ENCODE results near the gene JARID2.

Gene JARID2

DNA sequence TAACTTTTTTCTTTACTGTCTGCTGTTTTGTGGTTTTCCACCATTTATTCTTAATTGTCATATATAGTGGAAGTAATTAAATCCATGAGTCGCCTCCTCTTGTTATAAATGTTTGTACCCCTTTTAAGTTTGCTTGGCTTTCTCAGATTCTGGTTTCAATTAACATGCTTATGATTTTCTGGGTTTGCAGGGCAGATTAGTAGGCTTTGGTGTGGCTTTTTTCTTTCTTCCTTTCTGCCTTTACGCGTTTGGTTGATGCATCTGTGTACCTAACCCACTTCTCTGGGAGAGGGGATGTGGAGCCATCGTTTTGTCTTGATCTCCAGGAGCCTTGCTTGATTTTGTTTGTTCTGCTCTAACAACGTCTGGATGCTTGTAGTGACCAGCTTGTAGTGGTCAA lies 100.4 kb downstream of the JARID2 start:
- Histone ChIP-seq H3K4me3 (ENCODE audit: low read depth, low read length) (no peak overlapping the region), H3K9me3 (ENCODE audit: control insufficient read depth, insufficient read depth, low read depth, low read length) (no peaks in the 10 kb centered on the region), H3K36me3 (ENCODE audit: control insufficient read depth in 2 of 2, insufficient read depth in 1 of 2, low read length in 2 of 2) (no peaks in the 10 kb centered on the region), H3K4me1 (ENCODE audit: control insufficient read depth, insufficient read depth, low read length) (peaks cover 28% of the 10 kb centered on the region), H3K27ac (ENCODE audit: extremely low read depth, low read depth, low read length) (no peak overlapping the region)
- ChIA-PET CTCF (interaction anchor here (0.6 to 1.3 kb wide), 4 partner anchors 9 to 35 kb away, joined by 3 read pairs; no protein-coding TSS in a partner anchor), POLR2A (no interaction called here)
- TF ChIP-seq ZNF843 (tag by site-specific recombination; IDR thresholded peaks at IDR 0.05) (no peak), BCL11B (tag by site-specific recombination; IDR thresholded peaks at IDR 0.05; ENCODE audit: low read depth) (no peak), ZNF785 (tag by site-specific recombination; IDR thresholded peaks at IDR 0.05) (no peak), ZNF571 (tag by site-specific recombination; IDR thresholded peaks at IDR 0.05) (no peak), GLIS1 (tag by site-specific recombination; IDR thresholded peaks at IDR 0.05) (no peak), KLF9 (tag by site-specific recombination; IDR thresholded peaks at IDR 0.05; ENCODE audit: low read depth) (no peak)
- TF ChIP-seq, protein P1, sequence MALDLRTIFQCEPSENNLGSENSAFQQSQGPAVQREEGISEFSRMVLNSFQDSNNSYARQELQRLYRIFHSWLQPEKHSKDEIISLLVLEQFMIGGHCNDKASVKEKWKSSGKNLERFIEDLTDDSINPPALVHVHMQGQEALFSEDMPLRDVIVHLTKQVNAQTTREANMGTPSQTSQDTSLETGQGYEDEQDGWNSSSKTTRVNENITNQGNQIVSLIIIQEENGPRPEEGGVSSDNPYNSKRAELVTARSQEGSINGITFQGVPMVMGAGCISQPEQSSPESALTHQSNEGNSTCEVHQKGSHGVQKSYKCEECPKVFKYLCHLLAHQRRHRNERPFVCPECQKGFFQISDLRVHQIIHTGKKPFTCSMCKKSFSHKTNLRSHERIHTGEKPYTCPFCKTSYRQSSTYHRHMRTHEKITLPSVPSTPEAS (tag by site-specific recombination; IDR thresholded peaks at IDR 0.05): no peak
- TF ChIP-seq, protein P2, sequence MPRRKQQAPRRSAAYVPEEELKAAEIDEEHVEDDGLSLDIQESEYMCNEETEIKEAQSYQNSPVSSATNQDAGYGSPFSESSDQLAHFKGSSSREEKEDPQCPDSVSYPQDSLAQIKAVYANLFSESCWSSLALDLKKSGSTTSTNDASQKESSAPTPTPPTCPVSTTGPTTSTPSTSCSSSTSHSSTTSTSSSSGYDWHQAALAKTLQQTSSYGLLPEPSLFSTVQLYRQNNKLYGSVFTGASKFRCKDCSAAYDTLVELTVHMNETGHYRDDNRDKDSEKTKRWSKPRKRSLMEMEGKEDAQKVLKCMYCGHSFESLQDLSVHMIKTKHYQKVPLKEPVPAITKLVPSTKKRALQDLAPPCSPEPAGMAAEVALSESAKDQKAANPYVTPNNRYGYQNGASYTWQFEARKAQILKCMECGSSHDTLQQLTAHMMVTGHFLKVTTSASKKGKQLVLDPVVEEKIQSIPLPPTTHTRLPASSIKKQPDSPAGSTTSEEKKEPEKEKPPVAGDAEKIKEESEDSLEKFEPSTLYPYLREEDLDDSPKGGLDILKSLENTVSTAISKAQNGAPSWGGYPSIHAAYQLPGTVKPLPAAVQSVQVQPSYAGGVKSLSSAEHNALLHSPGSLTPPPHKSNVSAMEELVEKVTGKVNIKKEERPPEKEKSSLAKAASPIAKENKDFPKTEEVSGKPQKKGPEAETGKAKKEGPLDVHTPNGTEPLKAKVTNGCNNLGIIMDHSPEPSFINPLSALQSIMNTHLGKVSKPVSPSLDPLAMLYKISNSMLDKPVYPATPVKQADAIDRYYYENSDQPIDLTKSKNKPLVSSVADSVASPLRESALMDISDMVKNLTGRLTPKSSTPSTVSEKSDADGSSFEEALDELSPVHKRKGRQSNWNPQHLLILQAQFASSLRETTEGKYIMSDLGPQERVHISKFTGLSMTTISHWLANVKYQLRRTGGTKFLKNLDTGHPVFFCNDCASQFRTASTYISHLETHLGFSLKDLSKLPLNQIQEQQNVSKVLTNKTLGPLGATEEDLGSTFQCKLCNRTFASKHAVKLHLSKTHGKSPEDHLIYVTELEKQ (tag by site-specific recombination; IDR thresholded peaks at IDR 0.05; ENCODE audit: borderline replicate concordance): no peak
- TF ChIP-seq, protein P3, sequence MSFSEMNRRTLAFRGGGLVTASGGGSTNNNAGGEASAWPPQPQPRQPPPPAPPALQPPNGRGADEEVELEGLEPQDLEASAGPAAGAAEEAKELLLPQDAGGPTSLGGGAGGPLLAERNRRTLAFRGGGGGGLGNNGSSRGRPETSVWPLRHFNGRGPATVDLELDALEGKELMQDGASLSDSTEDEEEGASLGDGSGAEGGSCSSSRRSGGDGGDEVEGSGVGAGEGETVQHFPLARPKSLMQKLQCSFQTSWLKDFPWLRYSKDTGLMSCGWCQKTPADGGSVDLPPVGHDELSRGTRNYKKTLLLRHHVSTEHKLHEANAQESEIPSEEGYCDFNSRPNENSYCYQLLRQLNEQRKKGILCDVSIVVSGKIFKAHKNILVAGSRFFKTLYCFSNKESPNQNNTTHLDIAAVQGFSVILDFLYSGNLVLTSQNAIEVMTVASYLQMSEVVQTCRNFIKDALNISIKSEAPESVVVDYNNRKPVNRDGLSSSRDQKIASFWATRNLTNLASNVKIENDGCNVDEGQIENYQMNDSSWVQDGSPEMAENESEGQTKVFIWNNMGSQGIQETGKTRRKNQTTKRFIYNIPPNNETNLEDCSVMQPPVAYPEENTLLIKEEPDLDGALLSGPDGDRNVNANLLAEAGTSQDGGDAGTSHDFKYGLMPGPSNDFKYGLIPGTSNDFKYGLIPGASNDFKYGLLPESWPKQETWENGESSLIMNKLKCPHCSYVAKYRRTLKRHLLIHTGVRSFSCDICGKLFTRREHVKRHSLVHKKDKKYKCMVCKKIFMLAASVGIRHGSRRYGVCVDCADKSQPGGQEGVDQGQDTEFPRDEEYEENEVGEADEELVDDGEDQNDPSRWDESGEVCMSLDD (tag by site-specific recombination; IDR thresholded peaks at IDR 0.05): no peak

DNA sequence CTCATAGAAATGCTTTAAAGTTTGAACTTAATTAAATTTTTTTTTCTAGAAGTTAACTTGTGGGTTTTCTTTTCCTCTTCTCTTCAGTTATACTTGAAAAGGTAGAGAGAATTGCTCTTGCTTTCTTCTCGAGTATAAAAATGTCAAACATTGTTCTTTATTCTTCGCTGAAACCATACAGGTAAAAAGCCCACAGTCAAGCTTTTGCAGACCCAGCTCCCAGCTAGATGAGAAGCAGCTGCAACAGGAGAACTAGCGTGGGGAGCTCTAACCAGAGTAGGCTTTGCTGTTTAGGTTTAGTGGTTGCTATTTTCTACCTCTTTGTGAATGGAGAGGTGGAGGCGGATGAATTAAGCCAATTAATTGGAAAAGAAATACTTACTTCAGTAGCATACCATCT lies 102.7 kb downstream of the JARID2 start:
- no peak overlapping the region for H3K27ac ChIP-seq (ENCODE audit: extremely low read depth, low read depth, low read length)
- H3K4me1 ChIP-seq (ENCODE audit: control insufficient read depth, insufficient read depth, low read length): peaks cover 36% of the 10 kb centered on the region
- ChIA-PET POLR2A (no interaction called here), CTCF (interaction anchor here (0.9 kb wide), 1 partner anchor 21 kb away, joined by 3 read pairs; no protein-coding TSS in a partner anchor)
- H3K4me3 ChIP-seq (ENCODE audit: low read depth, low read length): no peak overlapping the region
- no peaks in the 10 kb centered on the region for H3K9me3 ChIP-seq (ENCODE audit: control insufficient read depth, insufficient read depth, low read depth, low read length)
- H3K36me3 ChIP-seq (ENCODE audit: control insufficient read depth in 2 of 2, insufficient read depth in 1 of 2, low read length in 2 of 2): no peaks in the 10 kb centered on the region
- TF ChIP-seq ZNF146 (tag by site-specific recombination; IDR thresholded peaks at IDR 0.05) (no peak), OSR2 (tag by site-specific recombination; IDR thresholded peaks at IDR 0.05) (no peak), ZNF433 (tag by site-specific recombination; IDR thresholded peaks at IDR 0.05; ENCODE audit: low read depth) (no peak)

DNA sequence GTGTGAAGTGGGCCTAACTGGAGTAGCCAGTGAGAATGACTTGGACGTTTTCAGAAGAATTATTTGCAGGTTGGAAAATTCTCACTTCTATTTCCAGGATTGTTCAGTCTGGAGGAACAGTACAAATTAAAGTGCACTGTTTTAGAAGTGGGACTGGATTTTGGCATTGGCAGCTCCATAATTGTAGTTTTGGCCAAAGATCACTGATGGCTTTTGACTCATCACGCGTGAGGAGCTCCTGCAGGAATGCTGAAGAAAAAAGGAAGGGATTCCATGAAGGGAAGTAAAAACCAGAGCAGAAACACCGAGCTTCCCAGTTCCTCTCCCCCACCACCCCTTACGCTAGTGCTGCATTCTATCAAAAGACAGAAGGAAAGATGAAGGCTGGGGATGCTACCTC lies 103.5 kb downstream of the JARID2 start:
- Histone ChIP-seq H3K36me3 (ENCODE audit: control insufficient read depth in 2 of 2, insufficient read depth in 1 of 2, low read length in 2 of 2) (no peaks in the 10 kb centered on the region), H3K9me3 (ENCODE audit: control insufficient read depth, insufficient read depth, low read depth, low read length) (no peaks in the 10 kb centered on the region), H3K4me1 (ENCODE audit: control insufficient read depth, insufficient read depth, low read length) (peaks cover 31% of the 10 kb centered on the region), H3K27ac (ENCODE audit: extremely low read depth, low read depth, low read length) (no peak overlapping the region), H3K4me3 (ENCODE audit: low read depth, low read length) (no peak overlapping the region)
- CTCF ChIA-PET: interaction anchor here (0.6 kb wide), 1 partner anchor 1305 kb away, joined by 6 read pairs; no protein-coding TSS in a partner anchor
- POLR2A ChIA-PET: no interaction called here
- TF ChIP-seq ZNF623 (tag by site-specific recombination; IDR thresholded peaks at IDR 0.05): no peak
- TF ChIP-seq ZNF777 (tag by site-specific recombination; IDR thresholded peaks at IDR 0.05; ENCODE audit: borderline replicate concordance): no peak
- TF ChIP-seq ZSCAN16 (tag by site-specific recombination; IDR thresholded peaks at IDR 0.05): no peak
- no peak for TF ChIP-seq ZSCAN23 (tag by site-specific recombination; IDR thresholded peaks at IDR 0.05)
- TF ChIP-seq ZNF510 (tag by site-specific recombination; IDR thresholded peaks at IDR 0.05; ENCODE audit: insufficient replicate concordance): no peak
- no peak for TF ChIP-seq ZNF596 (tag by site-specific recombination; IDR thresholded peaks at IDR 0.05)
- no peak for TF ChIP-seq ZBTB17 (tag by site-specific recombination; IDR thresholded peaks at IDR 0.05)
- no peak for TF ChIP-seq ZNF184 (tag by site-specific recombination; IDR thresholded peaks at IDR 0.05)
- TF ChIP-seq ZNF433 (tag by site-specific recombination; IDR thresholded peaks at IDR 0.05; ENCODE audit: low read depth): no peak
- TF ChIP-seq ZSCAN30 (tag by site-specific recombination; IDR thresholded peaks at IDR 0.05): no peak
- no peak for TF ChIP-seq ZNF555 (tag by site-specific recombination; conservative IDR thresholded peaks at IDR 0.05)
- TF ChIP-seq, protein P4, sequence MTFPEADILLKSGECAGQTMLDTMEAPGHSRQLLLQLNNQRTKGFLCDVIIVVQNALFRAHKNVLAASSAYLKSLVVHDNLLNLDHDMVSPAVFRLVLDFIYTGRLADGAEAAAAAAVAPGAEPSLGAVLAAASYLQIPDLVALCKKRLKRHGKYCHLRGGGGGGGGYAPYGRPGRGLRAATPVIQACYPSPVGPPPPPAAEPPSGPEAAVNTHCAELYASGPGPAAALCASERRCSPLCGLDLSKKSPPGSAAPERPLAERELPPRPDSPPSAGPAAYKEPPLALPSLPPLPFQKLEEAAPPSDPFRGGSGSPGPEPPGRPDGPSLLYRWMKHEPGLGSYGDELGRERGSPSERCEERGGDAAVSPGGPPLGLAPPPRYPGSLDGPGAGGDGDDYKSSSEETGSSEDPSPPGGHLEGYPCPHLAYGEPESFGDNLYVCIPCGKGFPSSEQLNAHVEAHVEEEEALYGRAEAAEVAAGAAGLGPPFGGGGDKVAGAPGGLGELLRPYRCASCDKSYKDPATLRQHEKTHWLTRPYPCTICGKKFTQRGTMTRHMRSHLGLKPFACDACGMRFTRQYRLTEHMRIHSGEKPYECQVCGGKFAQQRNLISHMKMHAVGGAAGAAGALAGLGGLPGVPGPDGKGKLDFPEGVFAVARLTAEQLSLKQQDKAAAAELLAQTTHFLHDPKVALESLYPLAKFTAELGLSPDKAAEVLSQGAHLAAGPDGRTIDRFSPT (tag by site-specific recombination; IDR thresholded peaks at IDR 0.05): no peak
